Rectal smooth muscle tissue (tissue), 1 donor: ENCODE data around the gene TMEM86B.
"Not testable (repeated sequence)": the region's sequence is repeated elsewhere in the genome, so short reads cannot be mapped to it uniquely, and the experiment has no call there.

Experiments
- H3K27ac ChIP-seq: one replicate; pipeline ENCODE4 v1.7.0; 2013; ENCODE audit warnings: low read depth, low read length, inconsistent platforms
- H3K27me3 ChIP-seq: one replicate; pipeline ENCODE4 v1.7.0; 2013; ENCODE audit warnings: low read length; ENCODE audit not compliant: control insufficient read depth, insufficient read depth
- H3K36me3 ChIP-seq: one replicate; pipeline ENCODE4 v1.7.0; 2013; ENCODE audit warnings: low read length; ENCODE audit not compliant: control insufficient read depth, insufficient read depth
- H3K4me1 ChIP-seq: one replicate; pipeline ENCODE4 v1.7.0; 2013; ENCODE audit warnings: low read length; ENCODE audit not compliant: control insufficient read depth, insufficient read depth
- H3K4me3 ChIP-seq: one replicate; pipeline ENCODE4 v1.7.0; 2013; ENCODE audit warnings: low read length
- H3K9ac ChIP-seq: one replicate; pipeline ENCODE4 v1.7.0; 2013; ENCODE audit warnings: low read length

Gene TMEM86B

GRCh38 chr19:55229789-55230182, 1.2 kb upstream of the TMEM86B start:
- Histone ChIP-seq H3K27ac (no peak overlapping the region), H3K9ac (no peak overlapping the region)

DNA sequence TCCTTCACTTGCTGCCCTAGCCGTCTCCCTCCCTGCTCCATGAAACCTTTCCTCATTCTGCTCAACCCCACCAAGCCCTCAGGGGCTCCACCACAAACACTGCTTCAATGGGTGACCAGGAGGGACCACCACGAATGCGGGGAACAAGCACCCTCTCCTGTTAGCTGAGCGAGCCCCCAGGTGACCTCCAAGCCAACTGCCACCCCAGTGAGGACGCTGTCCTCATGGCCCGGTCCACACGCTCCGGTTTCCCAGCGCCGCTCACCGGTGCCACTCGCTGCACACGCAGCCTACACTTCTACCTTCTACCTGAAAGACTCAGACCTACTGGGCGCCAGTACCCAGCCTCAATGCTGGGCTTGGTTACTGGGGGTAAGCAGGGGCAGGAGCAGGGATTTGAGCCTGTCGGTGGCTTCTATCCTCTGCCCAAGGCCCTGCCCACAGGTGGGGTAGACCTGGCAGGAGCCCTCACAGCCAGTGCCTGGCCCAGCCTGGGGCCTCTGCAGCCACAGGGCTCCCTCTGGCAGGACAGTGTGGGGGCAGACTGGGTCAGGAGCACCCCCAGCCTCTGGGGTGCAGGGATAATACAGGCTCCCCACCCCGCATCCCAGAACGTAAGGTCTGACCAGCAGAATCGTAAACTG, 704 bp upstream of the TMEM86B start:
- Histone ChIP-seq H3K27me3 (no peaks in the 10 kb centered on the region), H3K4me3 (no peak overlapping the region), H3K9ac (no peak overlapping the region), H3K27ac (no peak overlapping the region), H3K4me1 (peaks cover 5% of the 10 kb centered on the region), H3K36me3 (peaks cover 26% of the 10 kb centered on the region)

More at GRCh38 chr19:55229789-55230182, 1.2 kb upstream of the TMEM86B start:
- Histone ChIP-seq H3K36me3 (peaks cover 31% of the 10 kb centered on the region), H3K27me3 (no peaks in the 10 kb centered on the region), H3K4me1 (peaks cover 5% of the 10 kb centered on the region), H3K4me3 (no peak overlapping the region)

DNA sequence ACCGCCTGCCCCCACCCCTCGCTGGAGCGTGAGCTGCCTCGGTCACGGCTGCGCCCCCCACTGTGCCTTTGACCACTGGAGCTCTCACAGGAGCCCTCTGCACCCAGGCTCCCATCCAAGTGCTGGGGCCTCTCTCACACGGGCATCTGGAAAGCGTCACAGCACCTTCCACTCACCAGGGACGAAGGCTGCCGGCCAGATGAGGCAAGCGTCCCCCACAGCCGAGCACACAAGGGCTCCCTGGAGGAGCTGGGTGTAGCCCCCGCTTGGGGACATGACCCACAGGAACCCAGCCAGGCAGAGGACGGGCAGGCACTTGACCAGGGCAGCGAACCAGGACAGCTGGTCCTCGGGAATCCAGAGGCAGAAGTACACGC, 560 bp downstream of the TMEM86B start:
- Histone ChIP-seq H3K4me1 (peaks cover 5% of the 10 kb centered on the region), H3K36me3 (peaks cover 25% of the 10 kb centered on the region), H3K4me3 (no peak overlapping the region), H3K27ac (peak overlapping the region; percentile 8), H3K9ac (no peak overlapping the region), H3K27me3 (no peaks in the 10 kb centered on the region)

GRCh38 chr19:55227241-55228014, 1.1 kb downstream of the TMEM86B start:
- Histone ChIP-seq H3K27ac (peak overlapping the region; percentile 8), H3K9ac (no peak overlapping the region), H3K27me3 (no peaks in the 10 kb centered on the region), H3K4me3 (no peak overlapping the region), H3K36me3 (peaks cover 21% of the 10 kb centered on the region), H3K4me1 (peaks cover 5% of the 10 kb centered on the region)

GRCh38 chr19:55226788-55227187, 1.8 kb downstream of the TMEM86B start:
- Histone ChIP-seq H3K4me3 (no peak overlapping the region), H3K27me3 (no peaks in the 10 kb centered on the region), H3K4me1 (peaks cover 5% of the 10 kb centered on the region), H3K27ac (no peak overlapping the region), H3K36me3 (peaks cover 16% of the 10 kb centered on the region), H3K9ac (no peak overlapping the region)

DNA sequence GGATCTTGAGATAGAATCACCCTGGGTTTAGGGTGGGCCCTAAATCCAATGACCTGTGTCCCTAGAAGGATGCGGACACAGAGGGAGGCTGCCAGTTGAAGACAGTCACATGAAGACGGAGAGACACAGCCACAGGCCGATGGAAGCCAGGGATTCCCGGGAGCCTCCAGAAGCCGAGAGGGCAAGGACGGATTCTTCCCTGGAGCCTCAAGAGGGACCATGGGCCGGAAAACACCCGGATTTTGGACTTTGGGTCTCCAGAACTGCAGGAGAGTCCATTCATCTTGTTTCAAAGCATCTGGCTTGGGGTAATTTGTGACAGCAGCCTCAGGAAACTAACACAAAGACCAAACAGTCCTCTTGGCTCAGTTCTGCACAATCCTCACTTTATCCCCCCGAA, 2.3 kb downstream of the TMEM86B start:
- H3K9ac ChIP-seq: no peak overlapping the region
- H3K4me3 ChIP-seq: no peak overlapping the region
- peaks cover 13% of the 10 kb centered on the region for H3K36me3 ChIP-seq
- no peak overlapping the region for H3K27ac ChIP-seq
- H3K27me3 ChIP-seq: no peaks in the 10 kb centered on the region
- peaks cover 5% of the 10 kb centered on the region for H3K4me1 ChIP-seq

DNA sequence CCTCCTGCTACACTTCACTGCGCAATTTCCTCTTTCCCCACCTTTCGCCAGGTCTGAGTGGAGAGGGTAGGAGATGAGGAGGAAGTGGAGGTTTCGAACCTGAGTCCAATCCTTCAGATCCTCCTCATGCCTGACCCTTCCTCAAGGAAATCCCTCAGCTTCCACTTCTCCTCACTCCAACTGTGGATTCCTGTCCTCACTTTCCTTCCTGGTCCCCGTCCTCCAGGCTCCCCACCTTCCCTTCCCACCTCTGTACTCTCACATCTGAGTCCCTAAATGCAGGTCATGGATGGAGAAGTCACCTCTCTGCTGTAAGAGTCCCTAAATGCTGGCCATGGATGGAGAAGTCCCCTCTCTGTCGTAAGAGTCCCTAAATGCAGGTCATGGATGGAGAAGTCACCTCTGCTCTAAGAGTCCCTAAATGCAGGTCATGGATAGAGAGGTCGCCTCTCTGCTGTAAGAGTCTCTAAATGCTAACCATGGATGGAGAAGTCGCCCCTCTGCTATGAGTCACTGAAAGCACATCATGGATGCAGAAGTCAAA, 3.1 kb downstream of the TMEM86B start:
- Histone ChIP-seq H3K27me3 (no peaks in the 10 kb centered on the region), H3K27ac (no peak overlapping the region), H3K36me3 (peaks cover 7% of the 10 kb centered on the region), H3K9ac (no peak overlapping the region), H3K4me1 (peaks cover 5% of the 10 kb centered on the region), H3K4me3 (no peak overlapping the region)

DNA sequence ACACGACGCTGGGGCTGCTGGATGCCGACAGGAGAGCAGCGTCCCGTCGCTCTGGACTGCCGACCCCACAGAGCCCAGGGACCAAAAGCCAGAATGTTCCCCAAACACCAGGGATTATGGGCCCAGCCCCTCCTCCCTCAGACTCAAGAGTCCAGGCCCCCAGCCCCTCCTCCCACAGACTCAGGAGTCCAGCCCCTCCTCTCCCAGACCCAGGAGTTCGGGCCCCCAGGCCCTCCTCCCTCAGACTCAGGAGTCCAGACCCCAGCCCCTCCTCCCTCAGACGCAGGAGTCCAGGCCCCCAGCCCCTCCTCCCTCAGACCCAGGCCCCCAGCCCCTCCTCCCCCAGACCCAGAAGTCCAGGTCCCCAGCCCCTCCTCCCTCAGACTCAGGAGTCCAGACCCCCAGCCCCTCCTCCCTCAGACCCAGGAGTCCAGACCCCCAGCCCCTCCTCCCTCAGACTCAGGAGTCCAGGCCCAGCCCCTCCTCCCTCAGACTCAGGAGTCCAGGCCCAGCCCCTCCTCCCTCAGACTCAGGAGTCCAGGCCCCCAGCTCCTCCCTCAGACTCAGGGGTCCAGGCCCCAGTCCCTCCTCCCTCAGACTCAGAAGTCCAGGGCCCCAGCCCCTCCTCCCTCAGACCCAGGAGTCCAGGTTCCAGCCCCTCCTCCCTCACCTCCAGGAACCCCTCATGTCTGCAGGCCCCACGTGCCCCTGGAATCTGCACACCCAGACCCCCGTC, 3.7 kb downstream of the TMEM86B start:
- H3K4me1 ChIP-seq, H3K36me3 ChIP-seq, H3K9ac ChIP-seq, H3K4me3 ChIP-seq, H3K27ac ChIP-seq, H3K27me3 ChIP-seq: not testable (repeated sequence)

DNA sequence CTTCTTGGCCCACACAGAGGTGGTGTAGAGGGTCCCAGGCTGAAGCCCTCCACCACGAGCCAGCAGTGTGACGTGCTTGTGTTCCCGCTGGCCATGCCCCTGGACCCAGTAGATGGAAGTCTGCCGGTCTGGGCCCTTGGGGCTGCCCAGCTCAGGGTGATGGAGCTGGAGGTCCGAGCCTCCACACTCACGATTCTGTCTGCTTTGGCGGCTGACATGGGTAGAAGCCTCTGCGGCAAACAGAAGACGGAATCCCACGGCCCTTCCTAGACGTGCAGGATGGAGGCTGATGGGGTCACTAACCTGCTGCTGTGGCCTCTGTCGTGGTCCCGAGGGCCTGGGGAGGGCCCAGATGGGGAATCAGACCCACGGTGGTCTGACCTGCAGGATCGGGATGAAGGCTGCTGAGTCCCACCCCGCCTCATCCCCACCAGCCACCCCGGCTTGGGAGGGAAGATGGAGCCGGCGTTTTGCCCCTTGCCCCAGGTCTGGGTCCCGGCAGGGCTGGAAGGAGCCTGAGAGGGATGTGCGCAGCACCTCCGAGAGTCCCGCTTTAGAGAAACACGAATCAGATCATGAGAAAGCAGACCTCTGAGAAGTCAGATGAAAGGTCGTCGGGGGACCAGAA, 4.4 kb downstream of the TMEM86B start:
- H3K27ac ChIP-seq: no peak overlapping the region
- peaks cover 5% of the 10 kb centered on the region for H3K4me1 ChIP-seq
- H3K27me3 ChIP-seq: no peaks in the 10 kb centered on the region
- H3K4me3 ChIP-seq: no peak overlapping the region
- H3K9ac ChIP-seq: no peak overlapping the region
- H3K36me3 ChIP-seq: peaks cover 4% of the 10 kb centered on the region

DNA sequence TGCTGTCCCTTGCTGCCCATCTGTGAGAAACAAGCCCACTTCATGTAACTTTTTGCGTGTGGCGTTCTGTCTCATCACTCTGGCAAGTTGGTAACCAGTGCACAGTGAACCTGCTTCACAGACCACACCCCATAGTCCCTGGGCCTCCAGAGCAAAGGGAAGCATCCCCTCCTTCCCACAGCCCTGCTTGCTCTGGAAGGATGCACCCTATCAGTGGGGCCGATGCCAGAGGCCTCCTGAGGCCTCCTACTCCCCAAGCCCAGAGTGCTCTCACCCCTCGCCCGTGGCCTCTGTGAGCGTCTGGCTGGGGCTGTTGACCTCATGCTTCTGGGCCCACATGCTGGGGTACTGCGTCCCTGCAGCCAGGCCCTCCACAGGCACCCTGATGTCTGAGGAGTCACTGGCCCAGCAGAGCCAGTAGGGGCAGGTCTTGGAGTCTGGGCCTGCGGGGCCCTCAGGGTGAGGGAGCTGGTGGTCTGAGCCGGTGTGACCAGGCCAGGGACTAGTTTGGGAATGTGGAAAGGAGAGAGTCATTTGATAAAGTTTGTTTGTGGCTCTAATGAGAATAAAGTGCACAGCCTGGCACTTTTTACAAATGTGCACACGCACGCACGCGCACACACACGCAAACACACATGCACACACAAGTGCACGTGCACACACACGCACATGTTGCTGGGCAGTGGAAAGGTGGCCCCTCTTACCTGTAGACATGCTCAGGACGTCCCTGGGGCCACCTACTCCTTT, 5.1 kb downstream of the TMEM86B start:
- H3K27me3 ChIP-seq: no peaks in the 10 kb centered on the region
- no peak overlapping the region for H3K27ac ChIP-seq
- no peak overlapping the region for H3K4me3 ChIP-seq
- H3K4me1 ChIP-seq: peaks cover 5% of the 10 kb centered on the region
- H3K36me3 ChIP-seq: peaks cover 4% of the 10 kb centered on the region
- no peak overlapping the region for H3K9ac ChIP-seq

- no peak overlapping the region for H3K27ac ChIP-seq
- no peaks in the 10 kb centered on the region for H3K36me3 ChIP-seq
- no peak overlapping the region for H3K4me3 ChIP-seq
- H3K27me3 ChIP-seq: no peaks in the 10 kb centered on the region
- H3K9ac ChIP-seq: no peak overlapping the region
- no peaks in the 10 kb centered on the region for H3K4me1 ChIP-seq
Observed at GRCh38 chr19:55220525-55220924, 8.0 kb downstream of the TMEM86B start.
